ENCODE measurements around the gene IGFLR1.

- TF ChIP-seq, protein P1, sequence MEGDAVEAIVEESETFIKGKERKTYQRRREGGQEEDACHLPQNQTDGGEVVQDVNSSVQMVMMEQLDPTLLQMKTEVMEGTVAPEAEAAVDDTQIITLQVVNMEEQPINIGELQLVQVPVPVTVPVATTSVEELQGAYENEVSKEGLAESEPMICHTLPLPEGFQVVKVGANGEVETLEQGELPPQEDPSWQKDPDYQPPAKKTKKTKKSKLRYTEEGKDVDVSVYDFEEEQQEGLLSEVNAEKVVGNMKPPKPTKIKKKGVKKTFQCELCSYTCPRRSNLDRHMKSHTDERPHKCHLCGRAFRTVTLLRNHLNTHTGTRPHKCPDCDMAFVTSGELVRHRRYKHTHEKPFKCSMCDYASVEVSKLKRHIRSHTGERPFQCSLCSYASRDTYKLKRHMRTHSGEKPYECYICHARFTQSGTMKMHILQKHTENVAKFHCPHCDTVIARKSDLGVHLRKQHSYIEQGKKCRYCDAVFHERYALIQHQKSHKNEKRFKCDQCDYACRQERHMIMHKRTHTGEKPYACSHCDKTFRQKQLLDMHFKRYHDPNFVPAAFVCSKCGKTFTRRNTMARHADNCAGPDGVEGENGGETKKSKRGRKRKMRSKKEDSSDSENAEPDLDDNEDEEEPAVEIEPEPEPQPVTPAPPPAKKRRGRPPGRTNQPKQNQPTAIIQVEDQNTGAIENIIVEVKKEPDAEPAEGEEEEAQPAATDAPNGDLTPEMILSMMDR (IDR thresholded peaks at IDR 0.05; ENCODE audit: insufficient read depth, low read depth, low read length): no peak
- TF ChIP-seq EZH2 (IDR thresholded peaks at IDR 0.05; ENCODE audit: insufficient read depth, low read length): no peak
Observed at GRCh38 chr19:35734273-35734672, 8.0 kb downstream of the IGFLR1 start.

All from astrocyte (in vitro differentiated cells and primary cell).